Hematopoietic multipotent progenitor cell treated with erythropoietin and hydrocortisone succinate and interleukin-3 and kit ligand, for 6 days (in vitro differentiated cells): ENCODE measurements around the gene PIAS1.
A peak's percentile ranks its signal among the peaks of the same experiment; 100 is the strongest.
"Not testable (repeated sequence)": the region's sequence is repeated elsewhere in the genome, so short reads cannot be mapped to it uniquely, and the experiment has no call there.

ENCODE experiments used
- DNase-seq: peaks from one replicate; pipeline ENCODE4 v3.0.0-alpha.2; 2015

Gene PIAS1

DNA sequence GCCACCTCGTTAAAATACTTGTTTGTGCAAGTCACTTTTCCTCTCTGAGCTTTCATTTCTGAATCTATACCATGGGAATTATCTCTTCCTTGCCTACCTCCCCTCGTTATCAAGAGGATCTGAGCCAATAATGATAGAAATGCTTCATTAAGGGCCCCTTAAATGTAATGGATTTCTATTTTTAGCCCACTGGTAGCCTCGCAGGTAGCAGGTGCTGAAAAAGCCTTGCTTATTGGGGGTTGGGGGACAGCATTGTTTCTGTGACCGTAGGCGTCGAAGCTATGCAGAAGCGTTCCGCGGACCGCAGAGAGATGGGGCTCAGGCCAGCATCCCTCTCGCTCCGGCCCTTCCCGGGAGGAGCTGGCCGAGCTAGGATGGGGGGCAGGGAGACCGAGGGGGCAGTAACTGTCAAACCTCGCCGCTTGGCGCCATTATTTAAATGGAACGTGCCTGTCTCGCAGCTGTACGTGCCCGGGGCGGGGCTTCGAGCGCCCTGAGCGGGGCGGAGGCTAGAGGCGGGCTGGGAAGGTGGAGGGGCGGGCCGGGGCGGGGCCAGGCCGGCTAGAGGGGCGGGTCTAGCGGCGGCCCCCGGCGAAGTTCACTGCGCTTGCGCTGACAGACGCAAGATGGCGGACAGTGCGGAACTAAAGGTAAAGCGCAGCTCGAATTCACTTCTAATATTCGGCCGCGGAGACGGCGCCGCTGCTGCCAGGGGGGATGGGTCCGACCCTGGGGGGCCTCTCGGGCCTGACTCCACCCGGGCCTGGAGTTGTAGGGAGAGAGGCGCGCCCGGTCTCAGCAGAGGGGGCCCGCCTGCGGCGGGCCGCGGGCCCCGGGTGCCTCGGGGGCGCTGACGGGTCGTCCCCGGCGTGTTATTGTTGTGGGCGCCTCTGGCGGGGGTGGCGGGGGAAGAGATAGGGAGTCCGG lies at the start of gene PIAS1:
Gene PIAS1 (plus strand): TSS at position 615 of the 927 bp plus-strand sequence. CDS start 12 bp downstream, at position 627.
- peak; percentile 95 for DNase-seq

DNA sequence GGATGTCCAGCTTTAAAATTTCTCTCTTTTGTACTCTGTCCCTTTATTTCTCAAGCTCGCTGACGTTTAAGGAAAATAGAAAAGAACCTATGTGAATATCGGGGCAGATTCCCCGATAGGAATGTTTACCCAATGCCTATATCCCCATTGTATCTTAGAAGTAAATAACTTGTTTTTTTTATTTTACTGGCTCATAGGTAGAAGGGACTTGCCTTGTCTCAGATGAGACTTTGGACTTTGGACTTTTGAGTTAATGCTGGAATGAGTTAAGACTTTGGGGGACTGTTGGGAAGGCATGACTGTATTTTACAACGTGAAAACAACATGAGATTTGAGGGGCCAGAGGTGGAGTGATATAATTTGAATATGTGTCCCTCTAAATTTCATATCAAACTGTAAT lies 46.5 kb upstream of the PIAS1 start:
- not testable (repeated sequence) for DNase-seq

DNA sequence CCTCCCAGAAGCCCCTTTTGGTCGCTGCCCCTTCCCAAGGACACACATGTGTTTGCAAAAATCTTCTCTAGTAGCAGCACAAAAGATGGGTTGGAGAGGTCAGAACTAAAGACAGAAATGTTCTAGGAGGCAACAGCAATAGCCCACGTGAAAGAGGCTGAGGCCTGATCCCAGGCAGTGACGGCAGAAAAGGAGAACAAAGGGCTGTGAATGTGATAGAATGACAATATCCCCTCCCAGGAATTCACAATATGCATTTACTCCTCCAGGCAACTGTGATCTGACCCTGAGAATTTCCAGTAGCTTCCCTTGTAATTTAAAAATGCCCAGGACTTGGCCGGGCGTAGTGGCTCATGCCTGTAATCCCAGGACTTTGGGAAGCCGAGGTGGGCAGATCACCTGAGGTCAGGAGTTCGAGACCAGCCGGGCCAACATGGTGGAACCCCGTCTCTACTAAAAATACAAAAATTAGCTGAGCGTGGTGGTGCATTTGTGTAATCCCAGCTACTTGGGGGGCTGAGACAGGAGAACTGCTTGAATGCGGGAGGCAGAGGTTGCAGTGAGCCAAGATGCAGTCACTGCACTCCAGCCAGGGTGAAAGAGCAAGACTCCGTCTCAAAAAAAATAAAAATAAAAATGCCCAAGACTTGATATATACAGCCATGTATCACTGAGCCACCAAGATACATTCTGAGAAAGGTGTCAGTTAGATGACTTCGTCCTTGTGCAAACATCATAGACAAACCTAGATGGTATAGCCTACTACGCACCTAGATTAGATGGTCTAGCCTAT lies 43.6 kb upstream of the PIAS1 start:
- DNase-seq, result no peak

DNA sequence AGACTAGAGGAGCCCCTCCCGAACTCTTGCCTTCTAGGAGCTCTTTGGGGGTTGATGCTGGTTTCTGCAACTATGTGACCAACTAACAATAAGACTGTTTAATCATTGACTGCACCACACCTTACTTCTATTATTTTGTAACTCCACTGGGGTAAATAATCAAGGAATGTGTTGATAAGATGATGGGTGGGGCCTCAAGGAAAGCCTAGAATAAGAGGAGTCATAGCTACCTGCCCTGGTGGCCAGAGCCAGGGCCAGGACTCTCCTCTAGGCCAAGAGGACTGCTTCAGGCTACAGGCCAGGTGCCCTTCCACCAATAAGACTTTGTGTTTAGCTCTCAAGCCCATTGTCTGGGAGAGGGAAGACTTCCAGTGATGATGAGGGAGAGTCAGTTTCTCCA lies 41.2 kb upstream of the PIAS1 start:
- no peak for DNase-seq

DNA sequence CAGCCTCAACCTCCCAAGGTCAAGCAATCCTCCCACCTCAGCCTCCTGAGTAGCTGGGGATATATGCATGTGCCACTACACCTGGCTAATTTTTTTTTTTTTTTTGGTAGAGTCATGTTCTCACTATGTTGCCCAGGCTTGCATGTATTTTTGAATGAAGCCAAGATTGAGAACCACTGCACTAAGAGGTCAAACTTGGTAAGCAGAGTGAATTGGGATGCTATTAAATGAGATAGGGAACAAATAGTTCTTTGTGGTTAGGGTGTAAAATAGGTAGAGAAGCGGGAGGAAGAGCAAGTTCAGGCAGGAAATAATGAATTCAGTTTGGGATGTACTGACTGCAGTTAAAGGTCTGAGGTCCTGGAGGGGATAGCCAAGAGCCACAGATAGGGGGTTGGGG lies 39.9 kb upstream of the PIAS1 start:
- DNase-seq, result no peak

DNA sequence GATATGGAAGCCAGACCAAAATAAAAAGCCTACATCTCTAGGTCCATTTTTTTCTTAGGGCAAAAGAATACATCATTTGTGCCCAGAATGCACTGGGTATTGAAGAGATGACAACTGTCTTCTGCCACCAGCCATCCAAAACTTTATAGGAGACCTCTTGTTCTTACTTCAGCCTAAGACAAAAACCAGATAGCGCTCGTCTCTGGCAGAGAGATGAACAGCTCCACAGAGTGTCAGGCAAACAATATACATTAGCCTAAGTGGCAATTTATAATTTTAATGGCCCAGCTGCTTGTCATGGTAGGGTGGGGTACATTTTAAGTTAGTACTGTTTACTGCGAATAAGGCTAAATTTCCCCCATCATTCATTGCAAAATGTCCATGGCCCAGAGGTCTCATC lies 38.9 kb upstream of the PIAS1 start:
- DNase-seq, result no peak

DNA sequence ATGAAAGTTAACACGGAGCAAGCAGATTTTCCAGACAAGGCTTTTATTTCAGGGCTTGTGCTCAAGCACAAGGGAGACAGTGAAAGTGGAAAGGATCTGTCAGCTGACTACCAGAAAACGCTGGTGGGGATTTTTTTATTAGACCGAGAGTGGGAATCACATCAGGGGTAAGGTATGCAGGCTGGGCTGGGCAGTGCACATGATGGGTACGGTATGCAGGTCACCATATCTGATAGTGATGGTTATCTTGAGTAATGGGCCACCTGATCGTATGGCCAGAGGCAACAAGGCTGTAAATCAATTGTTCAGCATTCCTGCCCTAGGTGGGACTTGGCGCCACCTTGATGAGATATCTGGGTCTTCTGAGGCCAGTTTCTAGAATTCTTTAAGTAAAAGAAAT lies 36.9 kb upstream of the PIAS1 start:
- no peak for DNase-seq

DNA sequence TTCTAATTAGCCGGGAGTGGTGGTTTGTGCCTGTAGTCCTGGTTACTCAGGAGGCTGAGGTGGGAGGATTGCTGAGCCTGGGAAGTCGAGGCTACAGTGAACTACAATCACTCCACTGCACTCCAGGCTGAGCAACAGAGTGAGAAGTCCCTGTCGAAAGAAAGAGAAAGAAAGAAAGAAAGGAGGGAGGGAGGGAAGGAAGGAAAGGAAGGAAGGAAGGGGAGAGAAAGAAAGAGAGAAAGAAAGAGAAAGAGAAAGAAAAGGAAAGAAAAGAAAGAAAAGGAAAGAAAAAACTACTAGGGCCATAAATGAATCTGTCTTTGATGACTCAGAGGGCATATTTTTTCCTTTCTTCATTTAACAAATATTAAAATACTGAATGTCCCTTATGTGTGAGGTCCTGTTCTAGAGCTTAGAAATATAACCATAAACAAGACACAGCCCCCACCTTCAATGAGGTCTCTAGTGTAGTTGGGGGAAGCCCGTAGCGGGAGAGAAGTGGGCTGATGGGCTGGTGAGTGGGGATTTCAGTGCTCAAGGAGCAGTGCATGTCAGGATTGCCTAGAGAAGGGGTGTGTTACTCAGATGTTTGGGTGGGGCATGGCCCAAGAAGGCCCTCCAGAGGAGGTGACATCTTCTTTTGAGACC lies 35.2 kb upstream of the PIAS1 start:
- no peak for DNase-seq

DNA sequence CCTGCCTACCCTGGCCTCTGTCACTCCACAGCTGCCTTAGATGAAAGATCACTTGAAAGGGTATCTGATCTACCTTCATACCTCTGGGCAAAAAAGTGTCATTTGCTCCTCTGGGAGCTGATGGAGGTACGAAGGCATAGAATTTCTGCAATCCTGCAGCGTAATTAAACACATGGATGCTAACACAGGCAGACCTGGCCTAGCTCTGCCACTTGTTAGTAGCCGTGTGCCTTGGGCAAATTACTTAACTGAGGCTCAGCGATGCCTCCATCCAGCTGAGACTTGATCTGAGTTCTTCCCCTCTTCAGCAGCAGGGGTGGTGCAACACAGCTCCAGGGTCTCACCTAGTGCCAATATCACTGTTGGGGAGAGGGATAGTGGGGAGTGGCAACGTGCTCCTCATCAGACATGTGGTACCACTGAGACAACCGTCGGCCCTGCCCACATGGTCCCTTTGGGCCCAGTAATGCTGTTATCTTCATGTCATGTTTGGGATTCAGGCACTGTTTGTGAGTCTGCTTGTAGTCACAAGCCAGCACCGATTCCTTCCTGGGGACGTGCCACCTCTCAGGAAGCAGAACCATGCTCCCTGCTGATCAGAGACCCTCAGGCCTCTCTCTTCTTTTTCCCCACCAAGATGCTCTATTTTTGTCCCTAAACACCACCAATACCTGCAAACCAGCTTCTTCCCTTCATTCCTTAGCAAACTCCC lies 34.1 kb upstream of the PIAS1 start:
- no peak for DNase-seq

DNA sequence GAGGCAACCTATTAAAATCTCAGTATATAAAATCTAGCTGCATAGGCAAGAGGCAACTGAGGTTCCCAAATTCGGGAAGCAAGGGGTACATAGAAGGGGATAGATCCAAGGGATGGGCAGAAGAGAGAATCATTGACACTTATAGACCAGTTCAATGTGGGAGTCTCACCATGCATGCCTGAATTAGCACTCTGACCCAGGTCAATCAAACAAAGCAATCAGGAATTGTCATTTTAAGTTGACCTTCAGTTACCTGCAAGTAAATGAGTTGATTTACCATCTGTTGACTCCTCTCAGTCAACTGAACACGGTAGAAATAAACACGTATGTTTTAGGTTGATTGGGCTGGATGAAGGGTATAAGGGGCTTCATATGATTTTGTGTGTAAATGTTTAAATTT lies 33.4 kb upstream of the PIAS1 start:
- DNase-seq, result no peak

DNA sequence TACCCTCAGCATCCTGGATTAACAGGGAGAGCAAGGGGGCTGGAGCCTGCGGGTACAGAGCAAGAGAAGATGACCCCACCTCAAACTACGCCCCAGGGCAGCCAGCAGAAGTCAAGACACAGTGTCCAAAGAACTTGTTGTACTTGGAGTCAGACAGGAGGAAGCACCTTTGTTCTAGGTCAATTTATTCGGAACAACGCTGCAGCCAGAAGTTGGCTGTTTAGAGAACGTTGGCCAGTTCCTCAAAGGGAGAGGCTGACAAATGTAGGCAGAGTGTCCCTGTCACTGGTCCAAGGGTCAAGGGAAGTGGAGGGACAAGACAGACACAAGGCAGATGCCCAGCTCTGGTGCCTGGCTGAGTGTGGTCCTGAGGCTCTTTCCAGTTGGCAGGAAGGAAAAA lies 32.1 kb upstream of the PIAS1 start:
- DNase-seq, result no peak

DNA sequence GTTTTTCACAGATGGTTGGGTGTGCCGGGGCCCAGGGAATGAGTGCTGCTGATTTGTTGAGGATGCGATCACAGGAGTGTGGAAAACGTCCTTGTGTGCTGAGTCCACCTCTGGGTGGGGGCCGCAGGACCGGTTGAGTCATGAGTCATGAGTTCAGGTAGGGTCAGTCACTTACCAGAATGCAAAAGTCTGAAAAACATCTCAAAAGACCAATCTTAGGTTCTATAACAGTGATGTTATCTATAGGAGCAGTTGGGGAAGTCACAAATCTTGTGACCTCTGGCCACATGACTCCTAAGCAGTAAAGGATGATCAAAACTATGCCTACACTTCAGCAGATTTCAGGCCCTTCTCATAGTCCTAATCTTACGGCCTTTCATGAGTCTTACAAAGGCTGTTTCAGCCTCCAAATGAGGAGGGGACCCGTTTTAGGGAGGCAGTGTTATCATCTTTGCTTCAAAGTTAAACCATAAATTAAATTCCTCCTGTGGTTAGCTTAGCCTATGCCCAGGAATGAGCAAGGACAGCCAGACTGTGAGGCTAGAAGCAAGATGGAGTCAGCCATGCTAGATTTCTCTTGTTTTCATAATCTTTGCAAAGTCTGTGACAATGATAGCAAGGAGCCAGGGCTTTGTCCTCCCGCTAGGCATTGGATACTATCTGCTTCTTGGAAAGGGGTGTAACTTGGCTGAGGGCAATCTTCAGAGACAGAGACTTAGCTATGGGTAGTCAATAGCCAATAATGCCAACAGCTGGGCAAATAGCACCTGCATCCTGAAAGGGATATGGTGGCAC lies 30.6 kb upstream of the PIAS1 start:
- no peak for DNase-seq

DNA sequence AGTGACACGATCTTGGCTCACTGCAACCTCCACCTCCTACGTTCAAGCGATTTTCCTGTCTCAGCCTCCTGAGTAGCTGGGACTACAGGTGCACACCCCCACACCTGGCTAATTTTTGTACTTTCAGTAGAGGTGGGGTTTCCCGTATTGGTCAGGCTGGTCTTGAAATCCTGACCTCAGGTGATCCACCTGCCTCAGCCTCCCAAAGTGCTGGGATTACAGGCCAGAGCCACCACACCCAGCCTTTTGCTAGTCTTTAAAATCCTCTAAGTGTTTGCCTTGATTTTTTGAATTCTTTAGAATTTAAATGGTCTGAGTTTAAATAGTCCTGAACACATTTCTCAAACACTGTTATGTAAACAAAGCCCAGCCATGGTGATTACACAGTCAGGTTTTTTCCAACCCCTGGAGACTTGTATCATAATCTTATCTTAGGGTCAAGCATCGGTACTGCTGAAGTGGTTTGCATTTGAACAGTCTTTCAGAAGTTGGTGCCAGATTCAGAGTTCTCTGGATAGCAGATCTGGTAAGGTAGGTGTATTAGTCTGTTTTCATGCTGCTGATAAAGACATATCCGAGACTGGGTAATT lies 28.2 kb upstream of the PIAS1 start:
- DNase-seq, result no peak

DNA sequence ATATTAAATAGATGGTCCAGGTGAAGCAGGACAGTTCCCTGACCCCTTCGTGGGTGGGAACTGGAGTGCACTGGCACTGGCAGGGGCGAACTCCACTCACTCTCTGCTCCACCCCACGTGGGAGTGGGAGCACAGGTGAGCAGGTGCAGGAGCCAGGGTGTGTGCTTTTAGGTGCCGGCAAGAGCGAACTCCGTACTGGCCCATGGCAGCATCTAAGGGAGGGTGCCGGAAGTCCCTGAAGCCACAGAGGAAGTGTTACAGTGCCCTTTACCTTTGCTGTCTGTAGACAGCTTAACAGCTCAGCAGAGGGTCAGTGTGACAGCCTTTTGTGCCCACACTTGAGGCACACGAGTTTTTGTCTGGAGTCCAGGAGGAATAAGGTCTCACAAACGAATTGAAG lies 26.7 kb upstream of the PIAS1 start:
- no peak for DNase-seq

DNA sequence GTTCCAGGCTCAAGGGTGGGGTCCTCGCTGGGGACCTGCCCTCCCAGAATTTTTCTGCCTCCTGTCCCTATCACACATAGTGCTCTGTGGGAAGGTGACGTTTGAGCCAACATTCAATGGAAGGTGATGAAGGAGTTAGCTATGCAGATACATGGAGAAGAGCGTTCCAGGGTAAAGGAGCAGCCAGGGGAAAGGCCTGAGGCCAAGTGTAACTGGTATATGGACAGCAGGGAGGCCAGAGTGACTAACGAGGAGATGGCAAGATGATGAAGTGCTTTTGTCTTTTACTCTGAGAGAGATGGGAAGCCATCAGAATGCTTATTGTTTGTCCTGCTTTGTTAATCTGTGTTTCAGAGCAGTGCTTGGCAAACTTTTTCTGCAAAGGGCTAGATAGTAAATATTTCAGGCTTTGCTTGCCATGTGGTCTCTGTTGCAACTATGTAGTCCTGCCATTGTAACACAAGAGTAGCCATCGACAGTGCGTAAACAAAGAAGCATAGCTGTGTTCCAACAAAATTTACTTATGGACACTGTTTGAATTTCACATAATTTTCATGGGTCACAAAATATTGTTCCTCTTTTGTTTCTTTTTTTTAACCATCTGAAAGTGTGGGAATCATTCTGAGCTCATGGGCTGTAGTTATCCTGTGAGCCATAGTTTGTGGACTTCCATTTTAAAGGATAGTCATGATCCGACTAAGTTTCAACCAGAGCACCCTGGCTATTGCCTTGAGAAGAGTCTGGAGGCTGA lies 25.8 kb upstream of the PIAS1 start:
- DNase-seq, result no peak

DNA sequence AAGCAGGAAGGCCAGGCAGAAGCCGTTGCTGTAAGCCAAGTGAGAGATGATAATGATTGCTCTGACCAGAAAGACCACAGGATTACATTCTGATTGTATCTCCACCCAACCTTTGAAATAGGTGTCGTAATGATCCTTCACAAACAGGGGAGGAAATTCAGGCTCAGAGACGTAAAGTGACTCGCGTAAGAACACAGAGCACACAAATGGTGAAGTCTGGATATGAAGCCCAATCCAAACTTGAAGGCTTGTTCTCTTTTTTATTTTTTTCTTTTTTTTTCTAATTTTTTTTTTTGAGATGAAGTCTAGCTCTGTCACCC lies 25.3 kb upstream of the PIAS1 start:
- peak; percentile 67 for DNase-seq

DNA sequence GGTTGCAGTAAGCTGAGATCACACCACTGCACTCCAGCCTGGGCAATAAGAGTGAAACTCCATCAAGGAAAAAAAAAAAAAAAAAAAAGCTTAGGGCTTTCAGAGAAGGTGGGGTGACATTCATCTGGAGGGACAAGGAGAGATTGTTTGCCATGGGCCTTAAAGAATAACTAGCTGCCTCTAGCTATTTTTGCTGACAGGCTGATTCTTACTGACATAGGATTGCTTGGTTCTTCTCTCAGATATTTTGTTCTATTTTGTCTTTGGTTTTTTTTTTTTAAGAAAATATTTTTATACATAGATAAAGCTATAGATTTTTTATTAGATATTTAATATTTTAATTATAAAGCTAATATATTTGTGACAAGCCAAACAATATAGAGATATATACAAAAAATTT lies 24.2 kb upstream of the PIAS1 start:
- no peak for DNase-seq

DNA sequence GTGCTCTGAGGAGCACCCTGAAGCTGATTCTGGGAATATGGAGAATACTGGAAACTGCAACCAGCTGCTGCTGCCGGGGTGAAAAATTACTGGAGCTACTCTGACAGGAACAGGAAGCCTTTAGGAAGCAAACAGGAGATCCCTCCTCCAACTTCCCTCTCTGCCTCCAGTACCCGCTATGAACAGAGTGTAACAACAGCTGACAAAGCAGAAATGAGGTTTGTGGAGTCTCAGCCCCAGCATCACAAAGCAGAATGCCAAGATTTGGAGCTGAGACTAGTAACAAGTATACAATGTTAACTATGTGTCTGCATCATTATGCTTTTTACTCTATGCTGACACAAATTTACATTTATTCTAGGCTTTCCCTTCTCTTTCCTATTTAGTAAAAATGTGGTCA lies 22.7 kb upstream of the PIAS1 start:
- DNase-seq, result peak; percentile 17

DNA sequence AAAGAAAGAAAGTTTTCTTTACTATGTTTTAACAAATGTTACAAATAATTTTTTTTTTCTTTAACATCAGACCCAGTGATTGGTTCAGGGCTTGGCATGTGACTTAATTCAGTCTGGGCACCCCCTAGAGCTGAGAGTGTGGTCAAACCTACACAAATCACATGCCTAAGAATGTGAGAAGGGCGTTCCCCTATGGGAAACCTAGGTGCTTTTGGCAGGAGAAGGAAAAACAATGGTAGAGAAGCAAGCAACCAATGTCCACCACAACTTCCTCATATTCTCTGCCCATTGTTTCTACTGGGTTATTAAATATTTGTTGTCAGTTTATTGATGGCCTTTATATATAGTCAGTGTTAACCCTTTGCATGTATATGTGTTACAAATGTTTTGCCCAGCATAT lies 21.4 kb upstream of the PIAS1 start:
- peak; percentile 23 for DNase-seq

DNA sequence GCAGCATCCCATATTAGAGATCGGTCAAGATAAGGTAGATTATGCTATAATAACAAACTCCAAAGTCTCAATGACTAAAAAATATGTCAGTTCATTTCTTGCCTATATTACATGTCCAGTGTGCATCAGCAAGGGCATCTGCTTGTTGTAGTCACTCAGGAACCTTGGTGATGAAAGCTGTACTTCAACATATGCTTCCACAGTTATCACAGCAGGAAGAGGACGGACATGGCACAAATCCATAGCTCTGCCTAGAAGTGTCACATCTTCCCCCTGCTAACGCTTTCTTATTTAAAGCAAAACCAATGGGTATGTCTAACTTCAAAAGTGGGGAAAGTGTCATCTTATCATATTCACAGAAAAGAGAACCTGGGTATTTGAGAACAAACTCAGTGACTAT lies 20.0 kb upstream of the PIAS1 start:
- no peak for DNase-seq

DNA sequence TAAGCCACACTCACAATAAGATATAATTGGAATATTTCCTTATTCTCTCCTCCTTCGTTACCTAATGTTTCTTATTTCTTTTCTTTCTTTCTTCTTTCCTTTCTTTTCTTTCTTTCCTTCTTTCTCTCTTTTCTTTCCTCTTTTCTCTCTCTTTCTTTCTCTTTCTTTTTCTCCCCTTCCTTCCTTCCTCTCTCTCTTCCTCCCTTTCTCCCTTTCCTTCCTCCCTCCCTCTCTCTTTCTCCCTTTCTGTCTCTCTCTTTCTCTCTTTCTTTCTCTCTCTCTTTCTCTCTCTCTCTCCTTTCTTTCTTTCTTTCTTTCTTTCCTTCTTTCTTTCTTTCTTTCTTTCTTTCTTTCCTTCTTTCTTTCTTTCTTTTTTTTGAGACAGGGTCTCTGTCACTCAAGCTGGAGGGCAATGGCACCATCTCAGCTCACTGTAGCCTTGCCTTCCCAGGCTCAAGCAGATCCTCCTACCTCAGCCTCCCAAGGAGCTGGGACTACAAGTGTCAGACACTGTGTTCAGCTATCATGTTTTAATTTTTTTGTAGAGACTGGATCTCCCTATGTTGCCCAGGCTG lies 19.3 kb upstream of the PIAS1 start:
- DNase-seq, result no peak
